H1 (cell line): ENCODE measurements around the gene UBE2E1. TPM values are rescaled to one million over a fixed set of nuclear protein-coding genes. Genes with fewer than 3 reads are reported as not detected.

Experiments
- KDM5A ChIP-seq: fragments of 200-600 bp; IDR thresholded peaks from 2 replicates; pipeline ENCODE4 v1.7.1; 2012; ENCODE audit warnings: mild to moderate bottlenecking, low read length, inconsistent platforms, mixed read lengths
- polyA plus RNA-seq, 7 experiments: library from polyadenylated mRNA; depleted of rRNA in 3 of 7; stranded (reverse) in 5 of 7; unstranded in 2 of 7; fragments of >200 nt in 5 of 7; fragments of 200-250 nt in 2 of 7; gene quantifications; 1 replicate in 5 of 7; 2 replicates in 1 of 7; 4 replicates in 1 of 7; pipeline versions ENCODE4 v1.2.1 to v1.2.3, GENCODE V29; 2011 to 2013; ENCODE audit warnings: missing spikeins in 2 of 7, mixed read lengths in 2 of 7
- total RNA-seq: library from RNA; stranded (reverse); fragmentation: NEBNext Ultra II Directional; extraction: Animal tissue kit (Norgen Biotek cat#: 25700); gene quantifications from 2 replicates; pipeline ENCODE4 v1.2.1, GENCODE V29; 2021

UBE2E1 gene
- total and polyA plus RNA-seq, 2 of the 8 experiments (the other 6 are each of a cell fraction or from before 2014, with no cell fraction given) = 109 to 141 TPM

DNA sequence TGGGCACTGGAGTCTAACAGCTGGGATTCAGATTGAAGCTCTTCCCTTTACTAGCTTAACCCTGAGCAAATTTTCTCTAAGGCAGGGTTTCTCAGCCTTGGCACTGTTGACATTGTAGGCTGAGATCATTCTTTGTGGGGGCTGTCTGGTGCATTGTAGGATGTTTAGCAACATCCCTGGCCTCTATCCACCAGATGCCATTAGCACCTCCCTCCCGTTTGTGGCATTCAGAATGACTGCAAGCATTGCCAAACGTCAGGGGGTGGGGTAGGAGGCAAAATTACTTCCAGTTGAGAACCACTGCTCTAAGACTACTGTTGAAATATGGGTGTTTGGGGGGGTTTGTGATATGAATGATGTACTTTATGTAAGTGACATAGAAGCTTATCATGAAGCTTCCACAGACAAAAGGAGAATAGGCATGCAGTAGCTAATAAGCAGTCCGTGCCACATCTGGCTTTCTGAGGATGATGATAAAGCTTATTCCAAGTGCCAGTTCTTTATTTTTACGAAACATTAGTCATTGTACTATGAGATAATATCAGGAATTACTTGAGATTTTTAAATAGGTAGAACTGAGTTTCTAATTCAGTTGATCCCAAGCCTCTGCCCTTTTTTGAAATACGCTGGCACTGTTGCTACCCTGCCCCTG is 71.7 kb downstream of the UBE2E1 start (continued):
- TF ChIP-seq KDM5A = no peak
